Peyer's patch (tissue), 4 donors: ENCODE results near the gene ACAP2. TPM values are rescaled to one million over a fixed set of nuclear protein-coding genes. Genes with fewer than 3 reads are reported as not detected.

Experiments
- DNase-seq, 3 donors: peaks; one replicate each; pipeline ENCODE4 v3.0.0-alpha.2; 2017 to 2019
- H3K27ac ChIP-seq, 4 donors: fragments of 200-600 bp; sonication (generic); one replicate each; pipeline ENCODE4 v1.5.1; 2016 to 2019
- H3K27me3 ChIP-seq, 2 donors: fragments of 200-600 bp; sonication (generic); one replicate each; pipeline ENCODE4 v1.5.1; 2019
- H3K36me3 ChIP-seq, 3 donors: fragments of 200-600 bp; sonication (generic); one replicate each; pipeline ENCODE4 v1.5.1; 2016 to 2019
- H3K4me1 ChIP-seq, 4 donors: fragments of 200-600 bp; sonication (generic); one replicate each; pipeline ENCODE4 v1.5.1; 2016 to 2019
- H3K4me3 ChIP-seq, 4 donors: fragments of 200-600 bp; sonication (generic); 1 replicate in 3 of 4; 2 replicates in 1 of 4; pipeline ENCODE4 v1.5.1; 2016 to 2019; ENCODE audit warnings: mild to moderate bottlenecking in 1 of 4
- H3K9me3 ChIP-seq, 4 donors: fragments of 200-600 bp; sonication (generic); one replicate each; pipeline ENCODE4 v1.5.1; 2016 to 2019; ENCODE audit warnings: mild to moderate bottlenecking in 1 of 4
- POLR2A ChIP-seq, 2 donors: fragments of 450-650 bp; IDR thresholded peaks; one replicate each; pipeline ENCODE4 v1.5.1; 2017; ENCODE audit warnings: antibody characterized with exemption in 2 of 2, mild to moderate bottlenecking in 2 of 2, moderate library complexity in 2 of 2
- total RNA-seq, 4 donors: library from RNA; depleted of rRNA; stranded (reverse); fragments of >200 nt; gene quantifications; one replicate each; pipeline ENCODE4 v1.1.0, GENCODE V29; 2016
- TF ChIP-seq, protein P1 (sequence below), 6 experiments: fragments of 450-650 bp in 4 of 6; fragments of 200-600 bp in 2 of 6; sonication (generic) in 1 of 6; IDR thresholded peaks; one replicate each; pipeline ENCODE4 v1.5.1; 2017 to 2019; ENCODE audit warnings: antibody characterized with exemption in 6 of 6, mild to moderate bottlenecking in 3 of 6, moderate library complexity in 1 of 6

The ACAP2 gene
- total RNA-seq, 4 donors from 2014 or later, result 63.7 to 96.6 (median 65.9) TPM

DNA sequence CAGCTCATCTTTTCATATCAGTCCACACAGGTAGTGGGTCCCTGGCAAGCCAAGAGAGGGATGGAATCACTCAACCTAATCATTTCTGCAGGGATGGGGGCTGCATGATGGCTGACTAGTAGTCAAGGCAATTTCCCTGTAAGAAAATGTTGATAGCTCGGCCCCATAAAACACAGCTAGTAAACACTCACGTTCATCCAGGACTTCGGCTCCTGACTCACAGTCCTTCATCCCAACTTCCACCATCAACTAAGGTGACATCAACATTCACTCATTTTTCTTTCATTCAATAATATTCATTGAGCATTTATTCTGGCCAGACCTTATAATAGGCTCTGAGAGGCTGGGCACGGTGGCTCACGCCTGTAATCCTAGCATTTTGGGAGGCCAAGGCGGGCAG lies 4.4 kb upstream of the ACAP2 start:
- DNase-seq, result peak in 2 of 3 donors; percentile 55 to 83
- no peak for TF ChIP-seq POLR2A (IDR thresholded peaks at IDR 0.05)
- TF ChIP-seq, protein P1, sequence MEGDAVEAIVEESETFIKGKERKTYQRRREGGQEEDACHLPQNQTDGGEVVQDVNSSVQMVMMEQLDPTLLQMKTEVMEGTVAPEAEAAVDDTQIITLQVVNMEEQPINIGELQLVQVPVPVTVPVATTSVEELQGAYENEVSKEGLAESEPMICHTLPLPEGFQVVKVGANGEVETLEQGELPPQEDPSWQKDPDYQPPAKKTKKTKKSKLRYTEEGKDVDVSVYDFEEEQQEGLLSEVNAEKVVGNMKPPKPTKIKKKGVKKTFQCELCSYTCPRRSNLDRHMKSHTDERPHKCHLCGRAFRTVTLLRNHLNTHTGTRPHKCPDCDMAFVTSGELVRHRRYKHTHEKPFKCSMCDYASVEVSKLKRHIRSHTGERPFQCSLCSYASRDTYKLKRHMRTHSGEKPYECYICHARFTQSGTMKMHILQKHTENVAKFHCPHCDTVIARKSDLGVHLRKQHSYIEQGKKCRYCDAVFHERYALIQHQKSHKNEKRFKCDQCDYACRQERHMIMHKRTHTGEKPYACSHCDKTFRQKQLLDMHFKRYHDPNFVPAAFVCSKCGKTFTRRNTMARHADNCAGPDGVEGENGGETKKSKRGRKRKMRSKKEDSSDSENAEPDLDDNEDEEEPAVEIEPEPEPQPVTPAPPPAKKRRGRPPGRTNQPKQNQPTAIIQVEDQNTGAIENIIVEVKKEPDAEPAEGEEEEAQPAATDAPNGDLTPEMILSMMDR (IDR thresholded peaks at IDR 0.05), result no peak

DNA sequence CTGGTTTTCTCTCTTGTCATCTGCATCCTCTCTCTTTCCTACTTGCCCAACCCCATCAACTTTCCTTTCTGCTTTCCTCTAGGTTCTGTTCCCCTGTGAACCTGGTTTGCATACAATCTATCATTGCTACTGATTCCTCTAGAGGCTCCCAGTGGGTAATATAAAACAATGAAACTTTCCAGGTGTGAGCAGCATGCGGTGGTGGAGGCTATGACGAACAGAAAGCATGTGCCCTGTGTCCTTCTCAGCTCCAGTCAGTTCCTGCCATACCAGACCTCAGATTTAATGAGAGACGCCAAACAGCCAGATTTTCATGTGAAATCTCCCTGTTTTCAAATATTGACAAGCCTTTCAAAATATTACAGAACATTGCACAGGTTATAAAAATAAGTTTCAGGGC lies 3.5 kb upstream of the ACAP2 start:
- no peak overlapping the region for H3K27ac ChIP-seq
- no peak overlapping the region for H3K4me3 ChIP-seq
- no peaks in the 10 kb centered on the region for H3K27me3 ChIP-seq
- H3K4me1 ChIP-seq, result peaks cover 0 to 12% (median 7%) of the 10 kb centered on the region in 4 donors
- H3K9me3 ChIP-seq, result no peaks in the 10 kb centered on the region
- H3K36me3 ChIP-seq, result no peaks in the 10 kb centered on the region
- DNase-seq, result no peak
- no peak for TF ChIP-seq POLR2A (IDR thresholded peaks at IDR 0.05)
- TF ChIP-seq, protein P1 (IDR thresholded peaks at IDR 0.05), result no peak

More for the DNA sequence above, 4.4 kb upstream of the ACAP2 start:
- Histone ChIP-seq H3K27me3 (no peaks in the 10 kb centered on the region), H3K4me3 (no peak overlapping the region), H3K4me1 (peaks cover 0 to 9% (median 7%) of the 10 kb centered on the region in 4 donors), H3K36me3 (no peaks in the 10 kb centered on the region), H3K9me3 (no peaks in the 10 kb centered on the region), H3K27ac (peak overlapping the region in 1 of 4 donors; percentile 76)

DNA sequence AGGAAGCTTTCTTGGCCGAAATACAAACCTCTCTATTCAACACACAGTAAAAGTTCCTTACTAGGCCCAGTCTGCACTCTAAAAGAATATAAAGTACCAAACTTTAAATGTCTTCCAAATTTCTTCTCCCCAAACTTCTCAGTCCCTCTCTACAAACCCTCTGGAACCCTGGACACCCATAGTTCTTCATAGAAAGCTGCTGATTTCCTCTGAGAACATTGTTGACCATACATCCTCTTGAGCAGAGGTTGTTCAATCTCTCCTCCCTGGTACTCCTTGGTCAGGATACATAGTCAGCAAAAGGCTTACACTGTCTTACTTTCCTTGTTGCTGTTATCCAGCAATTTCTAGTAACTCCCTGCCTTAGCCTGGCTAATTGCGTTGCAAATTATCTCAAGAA lies 3.1 kb upstream of the ACAP2 start:
- peaks cover 0 to 17% (median 7%) of the 10 kb centered on the region in 4 donors for H3K4me1 ChIP-seq

DNA sequence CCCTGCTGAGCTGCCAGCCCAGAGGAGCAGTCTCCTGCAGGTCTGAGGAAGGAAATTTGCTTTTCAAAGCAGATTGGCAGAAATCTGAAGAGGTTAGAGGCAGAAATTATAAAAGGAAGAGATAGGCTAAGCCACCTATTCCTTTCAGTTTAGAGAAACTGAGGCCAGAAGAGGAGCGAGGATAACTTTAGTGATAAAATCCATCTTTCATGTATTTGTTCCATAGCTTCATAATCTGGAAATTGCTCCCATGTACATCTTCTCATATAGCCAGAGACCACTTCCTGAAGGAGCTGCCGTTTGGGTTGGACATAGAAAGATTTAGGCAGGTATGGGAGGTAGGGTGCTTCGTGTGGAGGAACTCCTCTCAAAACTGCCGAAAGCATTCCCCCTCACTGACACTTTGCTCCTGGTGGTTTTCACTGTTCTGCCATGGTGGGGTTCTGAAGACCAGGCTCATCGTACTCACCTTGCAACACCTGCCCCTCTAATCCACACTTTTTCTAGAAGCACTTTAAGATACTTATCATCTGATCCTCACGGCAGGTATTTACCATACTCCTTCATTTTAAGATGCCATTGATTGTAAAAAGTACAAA lies 670 bp upstream of the ACAP2 start:
- peak overlapping the region; percentile 47 to 100 (median 63) for H3K27ac ChIP-seq
- H3K4me3 ChIP-seq, result peak overlapping the region; percentile 14 to 91 (median 64)
- H3K4me1 ChIP-seq, result peaks cover 0 to 31% (median 7%) of the 10 kb centered on the region in 4 donors
- no peak for DNase-seq
- H3K36me3 ChIP-seq, result no peaks in the 10 kb centered on the region
- no peaks in the 10 kb centered on the region for H3K9me3 ChIP-seq
- H3K27me3 ChIP-seq, result no peaks in the 10 kb centered on the region
- TF ChIP-seq, protein P1 (IDR thresholded peaks at IDR 0.05), result no peak
- TF ChIP-seq POLR2A (IDR thresholded peaks at IDR 0.05), result no peak

More for the DNA sequence above, 3.1 kb upstream of the ACAP2 start:
- DNase-seq, result no peak
- TF ChIP-seq, protein P1 (IDR thresholded peaks at IDR 0.05), result no peak
- no peak for TF ChIP-seq POLR2A (IDR thresholded peaks at IDR 0.05)
- Histone ChIP-seq H3K27ac (no peak overlapping the region), H3K4me3 (no peak overlapping the region), H3K9me3 (no peaks in the 10 kb centered on the region), H3K27me3 (no peaks in the 10 kb centered on the region), H3K36me3 (no peaks in the 10 kb centered on the region)

DNA sequence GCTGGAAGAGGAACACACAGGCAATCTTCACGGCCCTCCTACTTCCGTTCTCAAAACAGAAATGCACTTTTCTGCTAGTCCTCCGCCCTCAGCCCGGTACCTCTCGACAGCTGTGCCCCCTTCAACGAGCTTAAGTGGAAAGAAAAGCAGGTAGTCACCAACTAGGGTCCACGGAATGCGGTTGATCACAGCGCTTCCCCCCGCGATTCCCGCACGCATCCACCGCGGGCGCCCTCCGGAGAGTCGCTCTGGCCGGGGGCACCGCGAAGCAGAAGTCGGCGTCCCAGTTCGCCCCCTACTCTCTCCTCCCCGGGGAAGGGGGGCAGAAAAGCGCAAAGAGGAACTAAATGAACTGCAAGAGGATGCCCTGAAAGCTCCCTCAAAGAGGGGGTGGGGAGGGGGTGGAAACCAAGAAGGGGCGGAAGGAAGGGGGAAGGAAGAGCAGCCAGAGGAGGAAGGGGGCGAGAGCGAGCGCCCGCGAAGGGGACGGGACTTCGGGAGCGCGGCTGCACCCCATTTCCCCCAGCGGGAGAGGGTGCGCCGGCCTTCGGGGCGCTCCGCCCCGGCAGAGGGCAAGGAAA lies 738 bp downstream of the ACAP2 start:
- Histone ChIP-seq H3K27me3 (no peaks in the 10 kb centered on the region), H3K4me1 (peaks cover 0 to 31% (median 7%) of the 10 kb centered on the region in 4 donors), H3K27ac (peak overlapping the region; percentile 95 to 100 (median 96)), H3K9me3 (no peaks in the 10 kb centered on the region), H3K4me3 (peak overlapping the region; percentile 81 to 97 (median 88)), H3K36me3 (no peaks in the 10 kb centered on the region)
- TF ChIP-seq, protein P1 (IDR thresholded peaks at IDR 0.05), result no peak
- no peak for TF ChIP-seq POLR2A (IDR thresholded peaks at IDR 0.05)
- DNase-seq, result peak; percentile 67 to 75 (median 71)
